PFSK-1 (cell line): ENCODE data around the gene AHDC1.

Experiments used
- FOXP2 ChIP-seq: optimal IDR thresholded peaks from 2 replicates; pipeline ENCODE3; 2011; ENCODE audit warnings: borderline replicate concordance, control low read depth, inconsistent platforms; ENCODE audit not compliant: insufficient read depth; ENCODE audit errors: extremely low read length, extremely low read depth
- POLR2AphosphoS5 ChIP-seq: IDR thresholded peaks from 2 replicates; pipeline ENCODE4 v1.6.1; 2012; ENCODE audit warnings: low read depth, mild to moderate bottlenecking, control low read depth, low read length, moderate library complexity
- SIN3A ChIP-seq: IDR thresholded peaks from 2 replicates; pipeline ENCODE4 v1.6.1; 2012; ENCODE audit warnings: mild to moderate bottlenecking, low read length, moderate library complexity, borderline replicate concordance; ENCODE audit not compliant: insufficient read depth
- TAF1 ChIP-seq: IDR thresholded peaks from 2 replicates; pipeline ENCODE4 v1.6.1; 2012; ENCODE audit warnings: low read length, control low read depth, borderline replicate concordance; ENCODE audit not compliant: insufficient read depth
- TF ChIP-seq, protein P1 (sequence below), 2 experiments: IDR thresholded peaks; 2 replicates each; pipeline versions ENCODE4 v1.6.1 to v1.8.0; 2011 to 2012; ENCODE audit warnings: low read depth in 2 of 2, low read length in 2 of 2, control low read depth in 1 of 2, inconsistent platforms in 1 of 2, mild to moderate bottlenecking in 1 of 2, moderate library complexity in 1 of 2; ENCODE audit not compliant: insufficient read depth in 1 of 2

Gene AHDC1

DNA sequence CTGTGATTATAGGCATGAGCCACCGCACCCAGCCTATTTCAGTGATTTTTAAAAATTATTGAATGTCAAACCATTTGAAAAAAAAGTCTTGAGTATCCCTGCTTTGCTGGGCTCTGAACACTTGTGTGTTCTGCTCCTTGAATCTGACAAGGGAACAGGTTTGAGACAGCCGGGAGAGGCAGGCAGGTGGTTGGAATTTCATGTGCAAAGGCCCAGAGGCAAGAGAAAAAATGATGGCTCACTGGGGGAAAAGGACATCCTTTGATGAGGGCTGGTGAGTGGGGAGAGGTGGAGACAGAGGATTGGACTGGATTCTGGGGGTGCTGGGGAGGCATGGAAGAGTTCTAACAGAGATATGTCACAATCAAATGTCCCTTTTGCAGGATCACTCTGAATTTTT lies 100.9 kb downstream of the AHDC1 start:
- TF ChIP-seq, protein P1, sequence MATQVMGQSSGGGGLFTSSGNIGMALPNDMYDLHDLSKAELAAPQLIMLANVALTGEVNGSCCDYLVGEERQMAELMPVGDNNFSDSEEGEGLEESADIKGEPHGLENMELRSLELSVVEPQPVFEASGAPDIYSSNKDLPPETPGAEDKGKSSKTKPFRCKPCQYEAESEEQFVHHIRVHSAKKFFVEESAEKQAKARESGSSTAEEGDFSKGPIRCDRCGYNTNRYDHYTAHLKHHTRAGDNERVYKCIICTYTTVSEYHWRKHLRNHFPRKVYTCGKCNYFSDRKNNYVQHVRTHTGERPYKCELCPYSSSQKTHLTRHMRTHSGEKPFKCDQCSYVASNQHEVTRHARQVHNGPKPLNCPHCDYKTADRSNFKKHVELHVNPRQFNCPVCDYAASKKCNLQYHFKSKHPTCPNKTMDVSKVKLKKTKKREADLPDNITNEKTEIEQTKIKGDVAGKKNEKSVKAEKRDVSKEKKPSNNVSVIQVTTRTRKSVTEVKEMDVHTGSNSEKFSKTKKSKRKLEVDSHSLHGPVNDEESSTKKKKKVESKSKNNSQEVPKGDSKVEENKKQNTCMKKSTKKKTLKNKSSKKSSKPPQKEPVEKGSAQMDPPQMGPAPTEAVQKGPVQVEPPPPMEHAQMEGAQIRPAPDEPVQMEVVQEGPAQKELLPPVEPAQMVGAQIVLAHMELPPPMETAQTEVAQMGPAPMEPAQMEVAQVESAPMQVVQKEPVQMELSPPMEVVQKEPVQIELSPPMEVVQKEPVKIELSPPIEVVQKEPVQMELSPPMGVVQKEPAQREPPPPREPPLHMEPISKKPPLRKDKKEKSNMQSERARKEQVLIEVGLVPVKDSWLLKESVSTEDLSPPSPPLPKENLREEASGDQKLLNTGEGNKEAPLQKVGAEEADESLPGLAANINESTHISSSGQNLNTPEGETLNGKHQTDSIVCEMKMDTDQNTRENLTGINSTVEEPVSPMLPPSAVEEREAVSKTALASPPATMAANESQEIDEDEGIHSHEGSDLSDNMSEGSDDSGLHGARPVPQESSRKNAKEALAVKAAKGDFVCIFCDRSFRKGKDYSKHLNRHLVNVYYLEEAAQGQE (IDR thresholded peaks at IDR 0.05; ENCODE audit: insufficient read depth in 1 of 2, low read depth in 2 of 2, low read length in 2 of 2) = no peak
- TF ChIP-seq SIN3A = no peak
- TF ChIP-seq POLR2AphosphoS5 = no peak
- TF ChIP-seq TAF1 = no peak
- no peak for TF ChIP-seq FOXP2

DNA sequence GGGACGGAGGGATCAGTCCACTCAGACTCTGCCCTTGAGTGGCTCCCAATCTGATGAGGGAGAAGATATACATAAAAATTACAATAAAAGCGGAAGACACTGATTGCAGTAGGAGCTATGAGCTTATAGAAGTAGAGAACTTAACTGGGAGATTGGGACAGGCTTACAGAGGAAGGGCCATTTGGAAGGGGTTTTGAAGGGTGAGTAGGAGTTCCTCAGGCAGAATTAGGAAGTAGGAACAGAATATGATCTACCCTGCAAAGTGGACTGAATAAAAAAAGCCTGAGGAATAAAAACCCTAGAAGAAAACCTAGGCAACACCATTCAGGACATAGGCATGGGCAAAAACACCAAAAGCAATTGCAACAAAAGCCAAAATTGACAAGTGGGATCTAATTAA lies 104.8 kb downstream of the AHDC1 start:
- no peak for TF ChIP-seq SIN3A
- TF ChIP-seq, protein P1 (IDR thresholded peaks at IDR 0.05; ENCODE audit: insufficient read depth in 1 of 2, low read depth in 2 of 2, low read length in 2 of 2) = no peak
- no peak for TF ChIP-seq TAF1
- no peak for TF ChIP-seq FOXP2
- no peak for TF ChIP-seq POLR2AphosphoS5

DNA sequence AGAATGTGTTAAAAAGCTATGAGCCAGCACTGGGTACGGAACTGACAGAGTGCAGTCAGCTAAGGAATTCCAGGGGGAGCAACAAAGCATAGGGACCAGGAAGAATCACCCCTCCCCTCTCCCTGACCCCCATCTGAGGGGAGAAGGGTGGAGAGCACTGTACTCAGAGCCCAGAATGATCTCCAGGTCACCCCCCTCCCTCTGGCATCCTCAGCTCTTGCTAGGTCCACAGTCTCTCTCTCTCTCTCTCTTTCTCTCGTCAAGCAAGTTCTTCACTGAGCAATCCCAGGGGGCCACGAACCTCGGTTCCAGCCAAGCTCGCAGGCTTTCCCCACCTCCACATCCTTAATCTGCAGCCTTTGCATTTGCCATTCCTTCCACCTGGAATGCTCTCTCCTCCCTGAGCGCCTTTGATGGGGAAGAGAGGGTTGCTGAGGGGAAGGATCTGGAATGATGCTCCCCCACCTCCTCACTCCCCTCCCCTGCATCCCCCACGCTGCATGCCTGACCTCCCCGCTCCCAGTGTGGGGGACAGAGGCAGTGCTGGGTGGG lies 107.3 kb downstream of the AHDC1 start:
- TF ChIP-seq, protein P1 (IDR thresholded peaks at IDR 0.05; ENCODE audit: insufficient read depth in 1 of 2, low read depth in 2 of 2, low read length in 2 of 2) = no peak
- TF ChIP-seq SIN3A = no peak
- no peak for TF ChIP-seq TAF1
- TF ChIP-seq FOXP2 = no peak
- no peak for TF ChIP-seq POLR2AphosphoS5

DNA sequence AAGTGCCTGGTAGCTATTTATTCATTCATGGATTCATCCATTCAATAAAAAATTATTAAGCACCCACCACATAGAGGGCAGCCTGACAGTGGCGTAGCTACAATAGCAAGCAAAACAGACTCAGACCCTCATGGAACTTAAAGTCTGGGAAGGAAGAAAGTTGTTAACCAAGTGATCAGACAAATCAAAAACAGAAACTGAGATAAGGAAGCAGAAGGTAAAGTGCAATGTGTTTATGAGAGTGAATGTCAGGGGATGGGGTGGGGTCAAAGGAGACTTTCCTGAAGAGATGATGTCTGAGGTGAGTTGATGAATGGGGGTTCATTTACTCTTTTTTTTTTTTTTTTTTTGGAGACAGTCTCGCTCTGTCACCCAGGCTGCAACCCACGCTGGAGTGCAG lies 111.1 kb downstream of the AHDC1 start:
- TF ChIP-seq POLR2AphosphoS5 (no peak), FOXP2 (no peak), TAF1 (no peak), SIN3A (no peak)
- TF ChIP-seq, protein P1 (IDR thresholded peaks at IDR 0.05; ENCODE audit: insufficient read depth in 1 of 2, low read depth in 2 of 2, low read length in 2 of 2) = no peak

DNA sequence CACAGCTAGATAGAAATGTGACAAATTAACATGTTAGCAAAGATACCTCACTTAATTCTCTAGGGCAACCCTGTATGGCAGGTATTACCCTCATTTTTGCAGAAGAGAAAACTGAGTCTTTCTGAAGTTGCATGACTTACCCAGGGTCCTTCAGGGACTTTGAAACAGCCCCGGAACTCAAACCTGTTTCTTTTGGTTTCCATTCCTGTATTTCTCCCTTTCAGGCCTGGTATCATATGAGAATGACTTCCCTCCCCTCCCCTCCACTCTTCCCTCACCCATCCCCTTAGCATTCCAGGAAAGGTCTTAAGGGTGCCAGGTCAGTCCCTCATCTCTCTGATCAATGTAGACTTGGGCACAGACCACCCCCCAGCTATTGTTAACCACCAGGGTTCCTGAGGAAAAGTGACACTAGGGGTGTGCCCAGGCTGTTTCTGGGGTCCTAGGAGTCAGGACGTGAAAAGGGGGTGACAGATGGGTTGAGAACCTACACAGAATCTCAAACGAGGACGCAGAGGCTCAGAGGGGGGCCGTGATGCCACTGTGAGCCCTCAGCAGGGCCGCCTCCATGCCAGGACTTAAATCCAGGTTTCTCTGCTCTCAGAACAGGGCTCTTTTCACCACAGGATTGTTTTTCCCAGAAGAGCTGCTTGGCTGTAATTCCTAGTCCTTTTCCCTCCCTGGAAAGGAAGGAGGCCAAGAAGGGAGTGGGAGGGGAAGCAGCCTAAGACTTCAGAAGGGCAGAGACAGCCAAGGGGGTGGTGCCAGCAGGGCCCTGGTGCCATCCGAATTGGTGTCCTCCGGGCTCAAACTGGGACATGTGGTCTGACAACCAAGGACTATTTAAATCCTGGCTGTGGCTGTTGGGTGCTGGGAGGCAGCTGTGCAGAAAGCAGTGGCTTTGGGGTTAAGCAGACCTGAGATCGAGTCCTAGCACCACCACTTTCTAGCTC lies 111.9 kb downstream of the AHDC1 start:
- TF ChIP-seq SIN3A = no peak
- TF ChIP-seq TAF1 = no peak
